ENCODE measurements around the gene ATP11A. TPM values are rescaled to one million over a fixed set of nuclear protein-coding genes. Genes with fewer than 3 reads are reported as not detected.
A peak's percentile ranks its signal among the peaks of the same experiment; 100 is the strongest.

Gene ATP11A
- total RNA-seq, 8 experiments from 2014 or later: 6.7 to 36.1 (median 10.2) TPM

GRCh38 chr13:112716841-112717520 lies 27.1 kb downstream of the ATP11A start:
- in situ Hi-C loops (cut with MboI; ENCODE audit: low pct_unique_long_range_greater_than_20kb in 2 of 9, low sequenced_read_pairs in 9 of 9, unreplicated experiment in 9 of 9): no loop called here
- Histone ChIP-seq H3K27ac (no peak overlapping the region), H3K4me1 (replicated peaks in 1 of 2) (peaks cover 8 to 9% of the 10 kb centered on the region in 2 donors), H3K4me3 (no peak overlapping the region)
- ATAC-seq (replicated peaks in 6 of 8): no peak
- WGBS, 10 experiments: 71 to 100% (median 88%) methylated on average over 1 to 8 of the region's 14 CpGs; no CpG with 5 or more reads in 1 of the 10 experiments

GRCh38 chr13:112718318-112718717 lies 28.5 kb downstream of the ATP11A start:
- in situ Hi-C loops (cut with MboI; ENCODE audit: low pct_unique_long_range_greater_than_20kb in 2 of 9, low sequenced_read_pairs in 9 of 9, unreplicated experiment in 9 of 9): no loop called here
- Histone ChIP-seq H3K4me1 (replicated peaks in 1 of 2) (no peaks in the 10 kb centered on the region), H3K4me3 (no peak overlapping the region), H3K27ac (no peak overlapping the region)
- no peak for ATAC-seq (replicated peaks in 6 of 8)
- WGBS, 10 experiments: 83 to 100% (median 94%) methylated on average over 2 to 9 of the region's 9 CpGs; no CpG with 5 or more reads in 5 of the 10 experiments

- H3K4me3 ChIP-seq: no peak overlapping the region
- no peaks in the 10 kb centered on the region for H3K4me1 ChIP-seq (replicated peaks in 1 of 2)
- 83 to 100% (median 93%) methylated on average over 1 to 10 of the region's 11 CpGs for WGBS, 10 experiments
- ATAC-seq (replicated peaks in 6 of 8): no peak
- in situ Hi-C loops (cut with MboI; ENCODE audit: low pct_unique_long_range_greater_than_20kb in 2 of 9, low sequenced_read_pairs in 9 of 9, unreplicated experiment in 9 of 9): no loop called here
- no peak overlapping the region for H3K27ac ChIP-seq
Observed at GRCh38 chr13:112719016-112719415, 29.2 kb downstream of the ATP11A start.

GRCh38 chr13:112719556-112719955 lies 29.7 kb downstream of the ATP11A start:
- in situ Hi-C loops (cut with MboI; ENCODE audit: low pct_unique_long_range_greater_than_20kb in 2 of 9, low sequenced_read_pairs in 9 of 9, unreplicated experiment in 9 of 9): no loop called here

GRCh38 chr13:112720251-112720650 lies 30.4 kb downstream of the ATP11A start:
- ATAC-seq (replicated peaks in 6 of 8): no peak

More at GRCh38 chr13:112719556-112719955, 29.7 kb downstream of the ATP11A start:
- Histone ChIP-seq H3K27ac (no peak overlapping the region), H3K4me1 (replicated peaks in 1 of 2) (no peaks in the 10 kb centered on the region), H3K4me3 (no peak overlapping the region)
- ATAC-seq (replicated peaks in 6 of 8): no peak
- WGBS, 10 experiments: 45 to 100% (median 85%) methylated on average over 1 to 2 of the region's 2 CpGs; no CpG with 5 or more reads in 3 of the 10 experiments

GRCh38 chr13:112720814-112721197 lies 31.0 kb downstream of the ATP11A start:
- WGBS, 10 experiments: 81 to 100% (median 98%) methylated on average over 1 to 8 of the region's 10 CpGs; no CpG with 5 or more reads in 5 of the 10 experiments
- in situ Hi-C loops (cut with MboI; ENCODE audit: low pct_unique_long_range_greater_than_20kb in 2 of 9, low sequenced_read_pairs in 9 of 9, unreplicated experiment in 9 of 9): no loop called here
- H3K27ac ChIP-seq: no peak overlapping the region
- peaks cover 7 to 9% of the 10 kb centered on the region in 2 donors for H3K4me1 ChIP-seq (replicated peaks in 1 of 2)
- no peak overlapping the region for H3K4me3 ChIP-seq
- ATAC-seq (replicated peaks in 6 of 8): no peak

More at GRCh38 chr13:112720251-112720650, 30.4 kb downstream of the ATP11A start:
- Histone ChIP-seq H3K4me3 (no peak overlapping the region), H3K27ac (no peak overlapping the region), H3K4me1 (replicated peaks in 1 of 2) (peaks cover 2 to 3% of the 10 kb centered on the region in 2 donors)
- in situ Hi-C loops (cut with MboI; ENCODE audit: low pct_unique_long_range_greater_than_20kb in 2 of 9, low sequenced_read_pairs in 9 of 9, unreplicated experiment in 9 of 9): no loop called here
- WGBS, 10 experiments: 79 to 100% (median 98%) methylated on average over 1 to 17 of the region's 17 CpGs; no CpG with 5 or more reads in 3 of the 10 experiments

GRCh38 chr13:112721198-112722104 lies 31.6 kb downstream of the ATP11A start:
- no peak overlapping the region for H3K27ac ChIP-seq
- 80 to 100% (median 83%) methylated on average over 1 to 23 of the region's 26 CpGs; no CpG with 5 or more reads in 2 of the 10 experiments for WGBS, 10 experiments
- peaks cover 14 to 15% of the 10 kb centered on the region in 2 donors for H3K4me1 ChIP-seq (replicated peaks in 1 of 2)
- no peak overlapping the region for H3K4me3 ChIP-seq
- ATAC-seq (replicated peaks in 6 of 8): no peak
- in situ Hi-C loops (cut with MboI; ENCODE audit: low pct_unique_long_range_greater_than_20kb in 2 of 9, low sequenced_read_pairs in 9 of 9, unreplicated experiment in 9 of 9): no loop called here

- peak in 1 of 8 experiments; percentile 57 for ATAC-seq (replicated peaks in 6 of 8)
- in situ Hi-C loops (cut with MboI; ENCODE audit: low pct_unique_long_range_greater_than_20kb in 2 of 9, low sequenced_read_pairs in 9 of 9, unreplicated experiment in 9 of 9): no loop called here
- WGBS, 10 experiments: 40 to 100% (median 90%) methylated on average over 1 to 12 of the region's 19 CpGs
- no peak overlapping the region for H3K27ac ChIP-seq
- peaks cover 25% of the 10 kb centered on the region in 2 donors for H3K4me1 ChIP-seq (replicated peaks in 1 of 2)
- no peak overlapping the region for H3K4me3 ChIP-seq
Observed at GRCh38 chr13:112722433-112723263, 32.8 kb downstream of the ATP11A start.

- in situ Hi-C loops (cut with MboI; ENCODE audit: low pct_unique_long_range_greater_than_20kb in 2 of 9, low sequenced_read_pairs in 9 of 9, unreplicated experiment in 9 of 9): no loop called here
- 96 to 100% (median 100%) methylated on average over 1 to 11 of the region's 17 CpGs; no CpG with 5 or more reads in 7 of the 10 experiments for WGBS, 10 experiments
- no peak for ATAC-seq (replicated peaks in 6 of 8)
- Histone ChIP-seq H3K4me3 (no peak overlapping the region), H3K4me1 (replicated peaks in 1 of 2) (peaks cover 25 to 27% of the 10 kb centered on the region in 2 donors), H3K27ac (no peak overlapping the region)
Observed at GRCh38 chr13:112723771-112724170, 33.9 kb downstream of the ATP11A start.

GRCh38 chr13:112724788-112725345 lies 35.0 kb downstream of the ATP11A start:
- ATAC-seq (replicated peaks in 6 of 8): no peak
- no peak overlapping the region for H3K27ac ChIP-seq
- no peak overlapping the region for H3K4me3 ChIP-seq
- in situ Hi-C loops (cut with MboI; ENCODE audit: low pct_unique_long_range_greater_than_20kb in 2 of 9, low sequenced_read_pairs in 9 of 9, unreplicated experiment in 9 of 9): no loop called here
- 90 to 100% (median 98%) methylated on average over 1 to 3 of the region's 12 CpGs; no CpG with 5 or more reads in 6 of the 10 experiments for WGBS, 10 experiments
- H3K4me1 ChIP-seq (replicated peaks in 1 of 2): peaks cover 35 to 36% of the 10 kb centered on the region in 2 donors

GRCh38 chr13:112725346-112726015 lies 35.6 kb downstream of the ATP11A start:
- in situ Hi-C loops (cut with MboI; ENCODE audit: low pct_unique_long_range_greater_than_20kb in 2 of 9, low sequenced_read_pairs in 9 of 9, unreplicated experiment in 9 of 9): no loop called here
- Histone ChIP-seq H3K4me3 (no peak overlapping the region), H3K27ac (peak overlapping the region; percentile 54 to 56), H3K4me1 (replicated peaks in 1 of 2) (peaks cover 38 to 40% of the 10 kb centered on the region in 2 donors)
- peak in 5 of 8 experiments; percentile 47 to 74 (median 63) for ATAC-seq (replicated peaks in 6 of 8)
- 46 to 77% (median 61%) methylated on average over 2 to 5 of the region's 18 CpGs; no CpG with 5 or more reads in 6 of the 10 experiments for WGBS, 10 experiments

Data from motor neuron (in vitro differentiated cells).